Calu3 (cell line): ENCODE results near the gene PARD3. TPM values are rescaled to one million over a fixed set of nuclear protein-coding genes. Genes with fewer than 3 reads are reported as not detected.

Experiments used
- BruUV-seq: library from RNA; stranded (reverse); fragments of 400-500 nt; replicated peaks from 2 replicates; lab custom pipeline; 2021; lab: Mats Ljungman, UMichigan
- CTCF ChIA-PET: fragments of 300-600 bp; sonication (Branson Sonifier 250); formaldehyde crosslinking; loops from one replicate; lab custom pipeline; 2022; ENCODE audit warnings: antibody characterized with exemption; lab: Charles Lee
- DNase-seq: peaks from one replicate; pipeline ENCODE4 v3.0.0; 2022
- H3K27ac Mint-ChIP-seq: one replicate; pipeline ENCODE4 v1.8.0; 2022; ENCODE audit warnings: mixed read lengths; ENCODE audit not compliant: unreplicated experiment
- H3K27me3 Mint-ChIP-seq: one replicate; pipeline ENCODE4 v1.8.0; 2022; ENCODE audit warnings: mixed read lengths; ENCODE audit not compliant: unreplicated experiment
- H3K36me3 Mint-ChIP-seq: one replicate; pipeline ENCODE4 v1.8.0; 2022; ENCODE audit warnings: mild to moderate bottlenecking, moderate library complexity, mixed read lengths; ENCODE audit not compliant: insufficient read depth, unreplicated experiment
- H3K4me1 Mint-ChIP-seq: one replicate; pipeline ENCODE4 v1.8.0; 2022; ENCODE audit warnings: mild to moderate bottlenecking, low read depth, mixed read lengths; ENCODE audit not compliant: unreplicated experiment
- H3K4me3 Mint-ChIP-seq: one replicate; pipeline ENCODE4 v1.8.0; 2022; ENCODE audit warnings: mild to moderate bottlenecking, low read depth, moderate library complexity, mixed read lengths; ENCODE audit not compliant: unreplicated experiment
- H3K9me3 Mint-ChIP-seq: one replicate; pipeline ENCODE4 v1.8.0; 2022; ENCODE audit warnings: low read depth, mixed read lengths; ENCODE audit not compliant: unreplicated experiment
- intact Hi-C: fragments of 100-400 bp; cut with micrococcal nuclease; formaldehyde crosslinking; loops from one replicate; pipeline ENCODE4 v1.10.0; 2022; ENCODE audit not compliant: unreplicated experiment
- total RNA-seq: library from RNA; stranded (reverse); gene quantifications from 2 replicates; pipeline ENCODE4 v1.2.3, GENCODE V29; 2022
- TF ChIP-seq, protein P1 (sequence below): fragments of 200-600 bp; IDR thresholded peaks from one replicate; pipeline ENCODE4 v1.8.0; 2022; ENCODE audit warnings: antibody characterized with exemption; ENCODE audit not compliant: unreplicated experiment

The PARD3 gene
- total RNA-seq, 1 experiment from 2014 or later: 62.4 TPM

DNA sequence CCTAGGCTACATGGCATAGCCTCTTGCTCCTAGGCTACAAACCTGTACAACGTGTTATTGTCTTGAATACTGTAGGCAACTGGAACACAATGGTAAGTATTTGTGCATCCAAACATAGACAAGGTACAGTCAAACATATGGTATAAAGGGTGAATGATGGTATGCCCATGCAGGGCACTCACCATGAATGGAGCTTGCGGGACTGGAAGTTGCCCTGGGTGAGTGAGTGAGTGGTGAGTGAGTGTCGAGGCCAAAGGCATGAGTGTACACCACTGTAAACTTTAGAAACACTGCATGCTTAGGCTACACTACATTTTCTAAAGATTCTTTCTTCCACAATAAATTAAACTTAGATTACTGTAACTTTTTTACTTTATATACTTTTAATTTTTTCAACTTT lies 165.7 kb downstream of the PARD3 start:
- no peaks in the 10 kb centered on the region for H3K36me3 Mint-ChIP-seq
- H3K4me3 Mint-ChIP-seq: no peak overlapping the region
- H3K4me1 Mint-ChIP-seq: peaks cover 16% of the 10 kb centered on the region
- no peak overlapping the region for H3K27ac Mint-ChIP-seq
- H3K9me3 Mint-ChIP-seq: no peaks in the 10 kb centered on the region
- no peak for DNase-seq
- TF ChIP-seq, protein P1, sequence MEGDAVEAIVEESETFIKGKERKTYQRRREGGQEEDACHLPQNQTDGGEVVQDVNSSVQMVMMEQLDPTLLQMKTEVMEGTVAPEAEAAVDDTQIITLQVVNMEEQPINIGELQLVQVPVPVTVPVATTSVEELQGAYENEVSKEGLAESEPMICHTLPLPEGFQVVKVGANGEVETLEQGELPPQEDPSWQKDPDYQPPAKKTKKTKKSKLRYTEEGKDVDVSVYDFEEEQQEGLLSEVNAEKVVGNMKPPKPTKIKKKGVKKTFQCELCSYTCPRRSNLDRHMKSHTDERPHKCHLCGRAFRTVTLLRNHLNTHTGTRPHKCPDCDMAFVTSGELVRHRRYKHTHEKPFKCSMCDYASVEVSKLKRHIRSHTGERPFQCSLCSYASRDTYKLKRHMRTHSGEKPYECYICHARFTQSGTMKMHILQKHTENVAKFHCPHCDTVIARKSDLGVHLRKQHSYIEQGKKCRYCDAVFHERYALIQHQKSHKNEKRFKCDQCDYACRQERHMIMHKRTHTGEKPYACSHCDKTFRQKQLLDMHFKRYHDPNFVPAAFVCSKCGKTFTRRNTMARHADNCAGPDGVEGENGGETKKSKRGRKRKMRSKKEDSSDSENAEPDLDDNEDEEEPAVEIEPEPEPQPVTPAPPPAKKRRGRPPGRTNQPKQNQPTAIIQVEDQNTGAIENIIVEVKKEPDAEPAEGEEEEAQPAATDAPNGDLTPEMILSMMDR: no peak
- intact Hi-C loops: no loop called here
- BruUV-seq: no TSS peak
- H3K27me3 Mint-ChIP-seq: no peaks in the 10 kb centered on the region
- CTCF ChIA-PET: interaction anchor here (0.8 kb wide), 1 partner anchor 107 kb away, joined by 3 read pairs; no protein-coding TSS in a partner anchor

DNA sequence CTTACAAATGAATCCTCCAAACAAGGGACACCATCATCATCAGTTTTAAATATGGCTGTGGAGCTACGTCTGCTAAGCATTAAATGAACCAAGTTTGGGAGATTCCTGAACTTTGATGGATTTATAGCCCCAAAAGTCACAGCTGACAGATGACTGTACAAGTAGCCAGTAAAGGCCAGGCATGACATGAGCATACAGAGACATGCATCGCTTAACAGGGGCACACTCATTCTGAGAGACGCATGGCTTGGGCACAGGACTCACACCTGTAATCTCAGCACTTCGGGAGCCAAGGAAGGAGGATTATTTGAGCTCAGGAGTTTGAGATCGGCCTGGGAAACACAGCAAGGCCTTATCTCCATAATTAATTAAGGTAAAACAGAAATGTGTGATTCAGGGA lies 166.2 kb downstream of the PARD3 start:
- CTCF ChIA-PET: interaction anchor here (0.8 kb wide), 1 partner anchor 107 kb away, joined by 3 read pairs; no protein-coding TSS in a partner anchor
- H3K27ac Mint-ChIP-seq: no peak overlapping the region

DNA sequence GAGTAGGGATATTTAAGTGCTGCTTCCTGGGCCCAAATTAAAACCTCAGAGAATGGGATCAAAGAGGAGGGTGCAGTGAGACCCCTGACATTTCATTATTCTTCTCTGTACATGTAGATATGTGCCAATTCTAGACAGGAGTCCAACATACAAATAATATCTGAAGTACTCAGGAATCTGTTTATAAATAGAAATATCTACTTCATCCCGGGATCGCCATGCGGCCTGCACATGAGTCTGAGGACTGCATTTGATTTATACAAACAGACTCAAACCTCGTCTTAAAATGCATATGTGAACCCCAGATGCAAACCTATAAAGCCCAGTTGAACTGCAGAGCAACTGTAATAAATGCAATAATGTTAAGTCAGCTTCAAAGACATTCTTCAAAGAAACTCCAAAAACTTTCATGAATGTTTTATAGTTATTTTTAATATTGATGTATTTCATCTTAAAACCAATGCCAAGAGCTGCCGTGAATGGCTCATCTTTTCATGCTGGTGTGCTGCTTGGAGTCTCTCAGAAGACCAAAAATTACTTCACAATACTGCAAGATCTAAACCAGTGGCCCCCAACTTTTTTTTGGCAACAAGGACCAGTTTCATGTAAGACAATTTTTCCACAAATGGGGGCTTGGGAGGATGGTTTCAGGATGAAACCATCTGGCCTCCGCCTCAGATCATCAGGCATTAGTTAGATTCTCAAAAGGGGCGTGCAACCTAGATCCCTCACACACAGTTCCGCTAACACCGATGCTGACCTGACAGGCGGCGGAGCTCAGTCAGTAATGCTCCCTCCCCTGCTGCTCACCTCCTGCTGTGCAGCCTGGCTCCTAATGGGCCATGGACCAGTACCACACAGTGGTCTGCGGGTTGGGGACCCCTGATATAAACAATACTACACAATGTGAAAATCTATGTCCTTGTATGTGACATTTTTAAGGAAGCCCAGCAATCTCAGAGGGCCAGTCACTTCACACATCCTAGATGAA lies 166.9 kb downstream of the PARD3 start:
- H3K27ac Mint-ChIP-seq: no peak overlapping the region
- intact Hi-C loops: no loop called here
- CTCF ChIA-PET: interaction anchor here (0.8 kb wide), 1 partner anchor 108 kb away, joined by 3 read pairs; no protein-coding TSS in a partner anchor
- no peaks in the 10 kb centered on the region for H3K27me3 Mint-ChIP-seq
- H3K36me3 Mint-ChIP-seq: no peaks in the 10 kb centered on the region
- H3K4me3 Mint-ChIP-seq: no peak overlapping the region
- TF ChIP-seq, protein P1: no peak
- H3K4me1 Mint-ChIP-seq: peaks cover 13% of the 10 kb centered on the region
- no peak for DNase-seq
- no TSS peak for BruUV-seq
- H3K9me3 Mint-ChIP-seq: no peaks in the 10 kb centered on the region

More for the DNA sequence above, 166.2 kb downstream of the PARD3 start:
- H3K36me3 Mint-ChIP-seq: no peaks in the 10 kb centered on the region
- no peak for DNase-seq
- peaks cover 14% of the 10 kb centered on the region for H3K4me1 Mint-ChIP-seq
- intact Hi-C loops: no loop called here
- no peak overlapping the region for H3K4me3 Mint-ChIP-seq
- no peaks in the 10 kb centered on the region for H3K9me3 Mint-ChIP-seq
- TF ChIP-seq, protein P1: no peak
- H3K27me3 Mint-ChIP-seq: no peaks in the 10 kb centered on the region
- BruUV-seq: no TSS peak

DNA sequence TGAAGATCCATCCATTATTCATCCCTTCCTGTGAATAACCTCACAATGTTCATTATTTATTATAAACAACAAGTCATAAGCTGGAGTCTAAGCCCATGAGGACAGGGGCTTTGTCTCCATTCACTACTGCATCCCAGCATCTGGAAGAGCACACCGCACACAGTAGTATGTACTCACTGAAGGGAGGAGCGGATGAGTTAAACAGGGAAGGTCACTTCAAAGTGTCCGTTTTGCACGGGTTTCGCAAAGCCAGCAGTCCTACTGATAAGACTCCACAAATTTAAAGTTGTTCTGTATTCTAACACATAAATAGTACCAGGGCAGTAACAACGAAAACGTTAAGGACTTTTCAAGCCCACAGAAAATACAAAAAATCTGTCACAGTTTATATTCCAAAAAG lies 167.9 kb downstream of the PARD3 start:
- no peak for DNase-seq
- Mint-ChIP-seq H3K27me3 (no peaks in the 10 kb centered on the region), H3K27ac (no peak overlapping the region), H3K4me1 (peaks cover 14% of the 10 kb centered on the region), H3K9me3 (no peaks in the 10 kb centered on the region), H3K36me3 (no peaks in the 10 kb centered on the region), H3K4me3 (no peak overlapping the region)
- no TSS peak for BruUV-seq
- TF ChIP-seq, protein P1: no peak
- intact Hi-C loops: no loop called here
- CTCF ChIA-PET: no interaction called here
